BLaER1 (cell line): ENCODE data around the gene SHPK.

Experiments used
- H3K27ac ChIP-seq: shearing (Covaris generic); formaldehyde crosslinking; 2 replicates; pipeline ENCODE4 v1.8.1; 2022
- H3K27me3 ChIP-seq: shearing (Covaris generic); formaldehyde crosslinking; 2 replicates; pipeline ENCODE4 v1.8.1; 2022
- H3K36me3 ChIP-seq: shearing (Covaris generic); formaldehyde crosslinking; 2 replicates; pipeline ENCODE4 v1.8.1; 2022
- H3K4me1 ChIP-seq: shearing (Covaris generic); formaldehyde crosslinking; 2 replicates; pipeline ENCODE4 v1.8.1; 2022
- H3K4me2 ChIP-seq: shearing (Covaris generic); formaldehyde crosslinking; 2 replicates; pipeline ENCODE4 v1.8.1; 2022
- H3K4me3 ChIP-seq: shearing (Covaris generic); formaldehyde crosslinking; 2 replicates; pipeline ENCODE4 v1.8.1; 2022
- H3K9ac ChIP-seq: shearing (Covaris generic); formaldehyde crosslinking; 2 replicates; pipeline ENCODE4 v1.8.1; 2022
- H3K9me3 ChIP-seq: shearing (Covaris generic); formaldehyde crosslinking; 2 replicates; pipeline ENCODE4 v1.8.1; 2022
- H4K20me1 ChIP-seq: shearing (Covaris generic); formaldehyde crosslinking; 2 replicates; pipeline ENCODE4 v1.8.1; 2022
- Cebpa-rat ChIP-seq: shearing (Covaris generic); IDR thresholded peaks from 2 replicates; pipeline ENCODE4 v1.8.1; 2022

SHPK gene

GRCh38 chr17:3663102-3664011 lies 27.3 kb upstream of the SHPK start:
- Histone ChIP-seq H3K9me3 (no peaks in the 10 kb centered on the region), H3K4me3 (no peak overlapping the region), H3K4me1 (peaks cover 22% of the 10 kb centered on the region), H3K27ac (no peak overlapping the region), H3K9ac (no peak overlapping the region), H3K4me2 (no peak overlapping the region), H4K20me1 (peaks cover 35% of the 10 kb centered on the region), H3K36me3 (peaks cover 62% of the 10 kb centered on the region), H3K27me3 (no peaks in the 10 kb centered on the region)
- no peak for TF ChIP-seq Cebpa-rat

GRCh38 chr17:3660311-3660891 lies 24.4 kb upstream of the SHPK start:
- Histone ChIP-seq H3K4me3 (no peak overlapping the region), H3K4me2 (no peak overlapping the region), H3K27me3 (no peaks in the 10 kb centered on the region), H3K36me3 (peaks cover 75% of the 10 kb centered on the region), H3K27ac (no peak overlapping the region), H3K9me3 (no peaks in the 10 kb centered on the region), H3K9ac (no peak overlapping the region), H4K20me1 (0 out of 2 replicates have a peak, but pooled peaks cover 11% of the 10 kb centered on the region), H3K4me1 (no peaks in the 10 kb centered on the region)
- TF ChIP-seq Cebpa-rat: no peak

GRCh38 chr17:3659541-3660111 lies 23.6 kb upstream of the SHPK start:
- Histone ChIP-seq H3K27ac (no peak overlapping the region), H4K20me1 (0 out of 2 replicates have a peak, but pooled peaks cover 6% of the 10 kb centered on the region), H3K4me2 (no peak overlapping the region), H3K4me1 (no peaks in the 10 kb centered on the region), H3K9me3 (no peaks in the 10 kb centered on the region), H3K27me3 (no peaks in the 10 kb centered on the region), H3K4me3 (no peak overlapping the region), H3K36me3 (peaks cover 79% of the 10 kb centered on the region), H3K9ac (no peak overlapping the region)
- no peak for TF ChIP-seq Cebpa-rat

GRCh38 chr17:3658784-3659449 lies 22.9 kb upstream of the SHPK start:
- no peaks in the 10 kb centered on the region for H3K9me3 ChIP-seq
- H3K36me3 ChIP-seq: peaks cover 72% of the 10 kb centered on the region
- H3K4me1 ChIP-seq: no peaks in the 10 kb centered on the region
- H4K20me1 ChIP-seq: no peaks in the 10 kb centered on the region
- no peak overlapping the region for H3K27ac ChIP-seq
- TF ChIP-seq Cebpa-rat: no peak
- no peak overlapping the region for H3K4me3 ChIP-seq
- H3K27me3 ChIP-seq: no peaks in the 10 kb centered on the region
- no peak overlapping the region for H3K9ac ChIP-seq
- no peak overlapping the region for H3K4me2 ChIP-seq

- H3K4me1 ChIP-seq: no peaks in the 10 kb centered on the region
- no peak overlapping the region for H3K27ac ChIP-seq
- H3K4me3 ChIP-seq: no peak overlapping the region
- no peaks in the 10 kb centered on the region for H4K20me1 ChIP-seq
- no peak overlapping the region for H3K9ac ChIP-seq
- peaks cover 68% of the 10 kb centered on the region for H3K36me3 ChIP-seq
- no peaks in the 10 kb centered on the region for H3K27me3 ChIP-seq
- H3K4me2 ChIP-seq: no peak overlapping the region
- H3K9me3 ChIP-seq: no peaks in the 10 kb centered on the region
- no peak for TF ChIP-seq Cebpa-rat
Observed at GRCh38 chr17:3657874-3658783, 22.1 kb upstream of the SHPK start.

GRCh38 chr17:3657588-3657869 lies 21.5 kb upstream of the SHPK start:
- Histone ChIP-seq H3K27me3 (no peaks in the 10 kb centered on the region), H3K9me3 (no peaks in the 10 kb centered on the region), H3K36me3 (peaks cover 68% of the 10 kb centered on the region), H3K4me1 (no peaks in the 10 kb centered on the region), H3K4me2 (no peak overlapping the region), H3K4me3 (no peak overlapping the region), H3K9ac (no peak overlapping the region), H4K20me1 (no peaks in the 10 kb centered on the region), H3K27ac (no peak overlapping the region)
- no peak for TF ChIP-seq Cebpa-rat

- H3K36me3 ChIP-seq: peaks cover 62% of the 10 kb centered on the region
Observed at GRCh38 chr17:3656755-3657587, 20.9 kb upstream of the SHPK start.

GRCh38 chr17:3656353-3656752 lies 20.3 kb upstream of the SHPK start:
- H3K4me2 ChIP-seq: no peak overlapping the region
- no peak for TF ChIP-seq Cebpa-rat
- H4K20me1 ChIP-seq: no peaks in the 10 kb centered on the region
- no peaks in the 10 kb centered on the region for H3K27me3 ChIP-seq
- H3K27ac ChIP-seq: no peak overlapping the region
- H3K9ac ChIP-seq: no peak overlapping the region
- peaks cover 56% of the 10 kb centered on the region for H3K36me3 ChIP-seq
- H3K4me1 ChIP-seq: no peaks in the 10 kb centered on the region
- no peak overlapping the region for H3K4me3 ChIP-seq
- H3K9me3 ChIP-seq: no peaks in the 10 kb centered on the region

More at GRCh38 chr17:3656755-3657587, 20.9 kb upstream of the SHPK start:
- no peak for TF ChIP-seq Cebpa-rat
- Histone ChIP-seq H3K27ac (no peak overlapping the region), H3K4me2 (no peak overlapping the region), H4K20me1 (no peaks in the 10 kb centered on the region), H3K4me1 (no peaks in the 10 kb centered on the region), H3K9me3 (no peaks in the 10 kb centered on the region), H3K27me3 (no peaks in the 10 kb centered on the region), H3K4me3 (no peak overlapping the region), H3K9ac (no peak overlapping the region)
